Neutrophil (primary cell): ENCODE results near the gene GPC6.

Experiments
- H3K27ac ChIP-seq: fragments of 200-600 bp; sonication (generic); 2 replicates; pipeline ENCODE4 v1.5.1; 2016; ENCODE audit warnings: mild to moderate bottlenecking, moderate library complexity
- H3K27me3 ChIP-seq: fragments of 200-600 bp; sonication (generic); 2 replicates; pipeline ENCODE4 v1.6.0; 2016; ENCODE audit warnings: mild to moderate bottlenecking
- H3K36me3 ChIP-seq: fragments of 200-600 bp; sonication (generic); 2 replicates; pipeline ENCODE4 v1.5.1; 2017
- H3K4me1 ChIP-seq, 2 experiments: fragments of 200-600 bp in 1 of 2; sonication (generic) in 1 of 2; 1 replicate in 1 of 2; 2 replicates in 1 of 2; pipeline versions ENCODE4 v1.5.1 to v1.6.1; 2013 to 2016; ENCODE audit warnings: low read depth in 1 of 2, low read length in 1 of 2, mild to moderate bottlenecking in 1 of 2, moderate library complexity in 1 of 2; ENCODE audit not compliant: control insufficient read depth in 1 of 2, insufficient read depth in 1 of 2
- H3K4me3 ChIP-seq, 2 experiments: fragments of 200-600 bp in 1 of 2; sonication (generic) in 1 of 2; 1 replicate in 1 of 2; 2 replicates in 1 of 2; pipeline ENCODE4 v1.5.1; 2013 to 2016; ENCODE audit warnings: low read depth in 1 of 2, low read length in 1 of 2, mild to moderate bottlenecking in 1 of 2, moderate library complexity in 1 of 2
- H3K9me3 ChIP-seq: fragments of 200-600 bp; sonication (generic); 2 replicates; pipeline ENCODE4 v1.5.1; 2016
- TF ChIP-seq, protein P1 (sequence below): fragments of 200-600 bp; sonication (generic); IDR thresholded peaks from 2 replicates; pipeline ENCODE4 v1.5.1; 2016; ENCODE audit warnings: antibody characterized with exemption

Gene GPC6

DNA sequence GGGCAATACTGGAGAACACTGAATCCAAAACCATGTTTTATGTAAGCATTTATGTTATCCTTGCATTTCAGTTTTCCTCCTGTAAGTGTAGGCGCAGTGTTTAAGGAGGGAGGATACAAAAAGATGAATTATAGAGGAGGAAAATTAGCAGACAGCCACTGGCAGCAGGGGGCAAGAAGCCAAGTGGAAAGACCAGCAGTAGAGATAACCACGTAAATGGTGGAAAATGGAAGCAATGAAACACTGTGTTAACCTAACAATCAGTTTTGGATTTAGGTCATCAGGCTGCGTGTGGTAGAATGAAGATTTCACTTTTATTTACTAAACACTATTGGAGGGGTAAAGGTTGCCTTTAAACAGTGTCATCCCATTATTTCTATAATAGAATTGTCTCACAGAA is 447.3 kb downstream of the GPC6 start:
- H3K9me3 ChIP-seq, result no peaks in the 10 kb centered on the region
- no peaks in the 10 kb centered on the region for H3K4me1 ChIP-seq
- no peak overlapping the region for H3K4me3 ChIP-seq
- no peaks in the 10 kb centered on the region for H3K36me3 ChIP-seq
- no peak overlapping the region for H3K27ac ChIP-seq
- TF ChIP-seq, protein P1, sequence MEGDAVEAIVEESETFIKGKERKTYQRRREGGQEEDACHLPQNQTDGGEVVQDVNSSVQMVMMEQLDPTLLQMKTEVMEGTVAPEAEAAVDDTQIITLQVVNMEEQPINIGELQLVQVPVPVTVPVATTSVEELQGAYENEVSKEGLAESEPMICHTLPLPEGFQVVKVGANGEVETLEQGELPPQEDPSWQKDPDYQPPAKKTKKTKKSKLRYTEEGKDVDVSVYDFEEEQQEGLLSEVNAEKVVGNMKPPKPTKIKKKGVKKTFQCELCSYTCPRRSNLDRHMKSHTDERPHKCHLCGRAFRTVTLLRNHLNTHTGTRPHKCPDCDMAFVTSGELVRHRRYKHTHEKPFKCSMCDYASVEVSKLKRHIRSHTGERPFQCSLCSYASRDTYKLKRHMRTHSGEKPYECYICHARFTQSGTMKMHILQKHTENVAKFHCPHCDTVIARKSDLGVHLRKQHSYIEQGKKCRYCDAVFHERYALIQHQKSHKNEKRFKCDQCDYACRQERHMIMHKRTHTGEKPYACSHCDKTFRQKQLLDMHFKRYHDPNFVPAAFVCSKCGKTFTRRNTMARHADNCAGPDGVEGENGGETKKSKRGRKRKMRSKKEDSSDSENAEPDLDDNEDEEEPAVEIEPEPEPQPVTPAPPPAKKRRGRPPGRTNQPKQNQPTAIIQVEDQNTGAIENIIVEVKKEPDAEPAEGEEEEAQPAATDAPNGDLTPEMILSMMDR, result no peak
- no peaks in the 10 kb centered on the region for H3K27me3 ChIP-seq

DNA sequence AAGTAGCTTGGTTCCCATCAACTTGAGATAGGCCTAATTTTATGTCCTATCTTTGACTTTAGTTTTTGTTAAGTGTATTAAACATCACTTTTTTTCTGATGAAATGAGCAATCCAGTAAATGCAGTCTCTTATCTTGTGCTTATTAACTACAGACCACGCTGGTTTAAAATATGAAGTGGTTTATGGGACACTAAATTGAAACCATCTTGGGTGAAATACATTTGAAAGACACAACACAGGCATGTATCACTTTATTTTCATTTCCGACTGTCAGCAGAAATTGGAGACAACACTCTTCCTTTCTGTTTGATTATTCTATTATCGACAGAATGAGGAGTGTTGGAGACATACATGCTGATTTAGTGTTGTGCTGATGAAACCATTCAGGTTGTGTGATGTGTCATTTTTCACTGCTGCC is 447.7 kb downstream of the GPC6 start:
- Histone ChIP-seq H3K4me1 (no peaks in the 10 kb centered on the region), H3K4me3 (no peak overlapping the region), H3K36me3 (no peaks in the 10 kb centered on the region), H3K27ac (no peak overlapping the region), H3K9me3 (no peaks in the 10 kb centered on the region), H3K27me3 (no peaks in the 10 kb centered on the region)
- TF ChIP-seq, protein P1, result no peak

DNA sequence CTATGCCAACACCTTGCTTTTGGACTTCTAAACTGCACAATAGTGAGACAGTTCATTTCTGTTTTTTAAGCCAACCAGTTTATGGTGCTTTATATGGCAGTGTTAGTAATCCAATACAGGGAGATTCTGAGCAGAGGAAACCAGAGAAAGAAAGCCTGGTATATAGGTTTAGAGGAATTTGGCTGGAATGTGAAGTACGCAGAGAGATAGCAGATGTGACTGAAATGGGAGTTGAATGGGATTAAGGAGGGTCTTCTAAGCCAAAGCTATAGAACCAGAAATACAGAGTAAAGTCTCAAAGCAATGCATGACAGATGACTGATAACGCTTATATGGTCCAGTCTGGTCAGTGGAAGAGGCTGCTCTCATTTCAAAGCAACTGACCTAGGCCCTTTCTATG is 453.7 kb downstream of the GPC6 start:
- H3K36me3 ChIP-seq, result no peaks in the 10 kb centered on the region
- H3K27ac ChIP-seq, result no peak overlapping the region
- TF ChIP-seq, protein P1, result no peak
- H3K9me3 ChIP-seq, result no peaks in the 10 kb centered on the region
- H3K4me1 ChIP-seq, result no peaks in the 10 kb centered on the region
- H3K4me3 ChIP-seq, result no peak overlapping the region
- no peaks in the 10 kb centered on the region for H3K27me3 ChIP-seq

DNA sequence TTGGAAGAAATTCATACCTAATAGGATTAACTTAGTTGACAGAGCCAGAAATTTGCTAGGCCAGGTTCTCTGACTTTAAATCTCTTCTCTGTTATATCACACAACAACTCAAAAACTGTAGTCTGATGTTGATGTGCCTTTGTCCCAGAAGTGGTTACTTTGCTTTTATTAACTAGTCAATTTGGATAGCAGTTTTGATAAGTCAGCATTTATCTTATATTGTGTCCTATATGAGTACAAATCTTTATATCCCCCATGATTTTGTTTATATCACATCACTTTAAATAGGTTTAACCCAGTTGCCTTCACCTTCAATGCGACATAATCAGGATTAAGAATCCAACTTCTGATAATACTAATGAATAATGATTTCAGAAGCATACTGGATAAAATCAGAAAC is 459.3 kb downstream of the GPC6 start:
- Histone ChIP-seq H3K9me3 (no peaks in the 10 kb centered on the region), H3K4me1 (no peaks in the 10 kb centered on the region), H3K27ac (no peak overlapping the region), H3K4me3 (no peak overlapping the region), H3K27me3 (no peaks in the 10 kb centered on the region), H3K36me3 (no peaks in the 10 kb centered on the region)
- TF ChIP-seq, protein P1, result no peak

DNA sequence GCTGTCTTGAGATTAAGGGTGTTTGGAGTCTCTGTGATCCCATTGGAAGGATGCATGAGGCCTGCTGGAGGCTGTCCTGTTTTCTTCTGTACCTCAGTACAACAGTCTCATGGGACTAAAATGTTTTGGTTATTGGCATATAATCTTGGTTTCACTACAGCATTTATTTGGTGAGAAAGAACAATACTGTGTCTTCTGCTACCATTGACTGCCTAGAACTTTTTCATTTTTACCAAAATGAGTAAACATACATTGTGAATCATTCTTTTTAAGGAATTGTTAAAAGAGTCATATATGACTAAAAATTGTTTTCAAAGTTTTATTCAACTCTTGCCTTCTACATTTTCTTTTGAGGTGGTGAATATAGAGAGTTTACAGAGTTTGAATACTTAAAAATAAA is 459.8 kb downstream of the GPC6 start:
- H3K27me3 ChIP-seq, result no peaks in the 10 kb centered on the region
- no peak overlapping the region for H3K27ac ChIP-seq
- no peaks in the 10 kb centered on the region for H3K9me3 ChIP-seq
- H3K4me3 ChIP-seq, result no peak overlapping the region
- no peaks in the 10 kb centered on the region for H3K4me1 ChIP-seq
- H3K36me3 ChIP-seq, result no peaks in the 10 kb centered on the region
- TF ChIP-seq, protein P1, result no peak

DNA sequence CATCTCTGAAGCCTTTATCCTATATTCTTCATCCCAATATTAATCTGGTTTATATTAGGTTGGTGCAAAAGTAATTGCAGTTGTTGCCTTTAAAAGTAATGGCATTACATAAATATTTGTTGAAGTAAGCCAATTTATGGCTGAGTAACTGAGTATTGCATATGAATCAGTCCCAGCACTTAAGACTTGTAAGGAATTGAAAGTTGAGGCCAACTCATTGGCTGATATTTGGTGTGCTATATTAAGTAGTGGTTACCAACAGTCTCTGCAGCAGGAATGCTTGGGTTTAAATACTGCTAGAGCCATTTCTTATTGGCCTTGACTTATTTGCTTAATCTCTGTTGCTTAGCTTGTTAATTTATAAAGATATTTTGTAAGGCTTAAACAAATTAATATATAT is 460.7 kb downstream of the GPC6 start:
- H3K4me1 ChIP-seq, result no peaks in the 10 kb centered on the region
- no peak overlapping the region for H3K27ac ChIP-seq
- H3K36me3 ChIP-seq, result no peaks in the 10 kb centered on the region
- no peaks in the 10 kb centered on the region for H3K9me3 ChIP-seq
- no peak overlapping the region for H3K4me3 ChIP-seq
- TF ChIP-seq, protein P1, result no peak
- no peaks in the 10 kb centered on the region for H3K27me3 ChIP-seq
